Trophoblast cell (in vitro differentiated cells and primary cell): ENCODE data around the gene LGALS8.

Experiments used
- DNase-seq, 2 donors: peaks; one replicate each; pipeline ENCODE4 v3.0.0-alpha.2; 2016
- H2AFZ ChIP-seq: 2 replicates; pipeline ENCODE4 v1.6.1; 2013; ENCODE audit warnings: low read length, moderate library complexity, mild to moderate bottlenecking; ENCODE audit not compliant: insufficient read depth, poor library complexity
- H2AK5ac ChIP-seq: 2 replicates; pipeline ENCODE4 v1.6.1; 2013; ENCODE audit warnings: mild to moderate bottlenecking, low read length
- H2BK120ac ChIP-seq: 2 replicates; pipeline ENCODE4 v1.6.1; 2013; ENCODE audit warnings: low read length, mild to moderate bottlenecking, moderate library complexity; ENCODE audit not compliant: insufficient read depth, poor library complexity
- H2BK12ac ChIP-seq: 2 replicates; pipeline ENCODE4 v1.6.1; 2013; ENCODE audit warnings: mild to moderate bottlenecking, low read length, moderate library complexity
- H2BK5ac ChIP-seq: 2 replicates; pipeline ENCODE4 v1.6.1; 2013; ENCODE audit warnings: low read length, low read depth, moderate library complexity, mild to moderate bottlenecking; ENCODE audit not compliant: poor library complexity
- H3K14ac ChIP-seq: 2 replicates; pipeline ENCODE4 v1.6.1; 2013; ENCODE audit warnings: mild to moderate bottlenecking, low read length
- H3K18ac ChIP-seq: 2 replicates; pipeline ENCODE4 v1.6.1; 2013; ENCODE audit warnings: mild to moderate bottlenecking, low read length
- H3K23ac ChIP-seq: 2 replicates; pipeline ENCODE4 v1.6.1; 2013; ENCODE audit warnings: low read length
- H3K27ac ChIP-seq: 2 replicates; pipeline ENCODE4 v1.5.1; 2013; ENCODE audit warnings: low read depth, mild to moderate bottlenecking, inconsistent platforms, low read length, moderate library complexity
- H3K27me3 ChIP-seq: 2 replicates; pipeline ENCODE4 v1.6.1; 2013; ENCODE audit warnings: inconsistent platforms, mild to moderate bottlenecking, low read length, moderate library complexity; ENCODE audit not compliant: insufficient read depth
- H3K36me3 ChIP-seq, 2 experiments: 1 replicate in 1 of 2; 2 replicates in 1 of 2; pipeline ENCODE4 v1.6.1; 2013; ENCODE audit warnings: low read length in 2 of 2, mild to moderate bottlenecking in 2 of 2, moderate library complexity in 1 of 2; ENCODE audit not compliant: insufficient read depth in 2 of 2, control insufficient read depth in 1 of 2
- H3K4ac ChIP-seq: 2 replicates; pipeline ENCODE4 v1.6.1; 2013; ENCODE audit warnings: low read depth, mild to moderate bottlenecking, low read length, moderate library complexity
- H3K4me1 ChIP-seq, 2 experiments: 1 replicate in 1 of 2; 2 replicates in 1 of 2; pipeline ENCODE4 v1.6.1; 2013; ENCODE audit warnings: low read length in 2 of 2, mild to moderate bottlenecking in 2 of 2, moderate library complexity in 1 of 2; ENCODE audit not compliant: insufficient read depth in 2 of 2, control insufficient read depth in 1 of 2
- H3K4me2 ChIP-seq: 2 replicates; pipeline ENCODE4 v1.6.1; 2013; ENCODE audit warnings: inconsistent platforms, mild to moderate bottlenecking, low read length, moderate library complexity
- H3K4me3 ChIP-seq: 2 replicates; pipeline ENCODE4 v1.5.1; 2013; ENCODE audit warnings: mild to moderate bottlenecking, low read depth, low read length, inconsistent platforms
- H3K79me1 ChIP-seq: one replicate; pipeline ENCODE4 v1.6.1; 2013; ENCODE audit warnings: low read length
- H3K79me2 ChIP-seq: 2 replicates; pipeline ENCODE4 v1.6.1; 2013; ENCODE audit warnings: low read length, mild to moderate bottlenecking; ENCODE audit not compliant: control insufficient read depth, insufficient read depth, poor library complexity
- H3K9ac ChIP-seq: 2 replicates; pipeline ENCODE4 v1.6.1; 2013; ENCODE audit warnings: mild to moderate bottlenecking, low read length
- H3K9me3 ChIP-seq: 2 replicates; pipeline ENCODE4 v1.6.1; 2013; ENCODE audit warnings: low read depth, mild to moderate bottlenecking, control low read depth, inconsistent platforms, low read length; ENCODE audit not compliant: insufficient read depth
- H4K12ac ChIP-seq: 2 replicates; pipeline ENCODE4 v1.6.1; 2013; ENCODE audit warnings: low read depth, mild to moderate bottlenecking, low read length, moderate library complexity
- H4K8ac ChIP-seq: 2 replicates; pipeline ENCODE4 v1.6.1; 2013; ENCODE audit warnings: low read depth, mild to moderate bottlenecking, low read length, moderate library complexity
- H4K91ac ChIP-seq: one replicate; pipeline ENCODE4 v1.6.1; 2013; ENCODE audit warnings: low read depth, mild to moderate bottlenecking, low read length, moderate library complexity
- WGBS: extraction: QIAGEN DNeasy Blood & Tissue Kit; methylation state at CpG from one replicate; pipeline ENCODE4 v1.1.7; 2013; ENCODE audit warnings: missing lambda C conversion rate; ENCODE audit not compliant: insufficient read length, insufficient coverage; ENCODE audit errors: extremely low coverage; 5-methylcytosine and 5-hydroxymethylcytosine counted together

Gene LGALS8

DNA sequence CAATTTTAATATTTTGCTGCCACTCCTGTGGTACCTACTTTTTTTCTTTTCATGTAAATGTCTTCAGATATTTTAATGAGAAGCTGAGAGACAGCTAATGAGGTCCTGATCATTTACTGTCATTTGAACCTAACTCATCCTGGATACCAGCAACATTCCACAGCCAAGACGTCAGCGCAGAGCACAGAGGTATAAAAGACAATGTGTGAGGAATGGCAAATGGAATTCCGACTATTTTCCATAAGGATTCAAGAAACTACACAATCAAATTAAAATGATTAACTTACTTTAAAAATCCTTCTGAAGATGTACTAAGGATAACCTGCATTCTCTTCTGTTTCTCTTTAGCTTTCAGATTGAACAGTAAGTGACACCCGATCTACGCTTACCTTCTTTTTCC, 41.7 kb downstream of the LGALS8 start:
- Histone ChIP-seq H2AK5ac (no peak overlapping the region), H3K4me1 (peaks cover 5% of the 10 kb centered on the region in 2 experiments), H3K9ac (no peak overlapping the region), H3K27me3 (no peaks in the 10 kb centered on the region), H2BK120ac (no peak overlapping the region), H3K23ac (no peak overlapping the region), H4K91ac (no peak overlapping the region), H4K12ac (no peak overlapping the region), H3K4ac (no peak overlapping the region), H3K4me2 (peak overlapping the region; percentile 13), H3K27ac (no peak overlapping the region), H3K79me1 (no peaks in the 10 kb centered on the region), H3K14ac (no peak overlapping the region), H3K9me3 (no peaks in the 10 kb centered on the region), H4K8ac (no peak overlapping the region), H2BK12ac (no peak overlapping the region), H3K36me3 (peaks cover 8 to 19% of the 10 kb centered on the region in 2 experiments), H2BK5ac (no peak overlapping the region), H3K4me3 (no peak overlapping the region), H3K18ac (no peak overlapping the region), H2AFZ (no peak overlapping the region), H3K79me2 (no peaks in the 10 kb centered on the region)
- peak; percentile 47 to 86 for DNase-seq
- WGBS: no CpG with 5 or more reads among the region's 5 CpGs

DNA sequence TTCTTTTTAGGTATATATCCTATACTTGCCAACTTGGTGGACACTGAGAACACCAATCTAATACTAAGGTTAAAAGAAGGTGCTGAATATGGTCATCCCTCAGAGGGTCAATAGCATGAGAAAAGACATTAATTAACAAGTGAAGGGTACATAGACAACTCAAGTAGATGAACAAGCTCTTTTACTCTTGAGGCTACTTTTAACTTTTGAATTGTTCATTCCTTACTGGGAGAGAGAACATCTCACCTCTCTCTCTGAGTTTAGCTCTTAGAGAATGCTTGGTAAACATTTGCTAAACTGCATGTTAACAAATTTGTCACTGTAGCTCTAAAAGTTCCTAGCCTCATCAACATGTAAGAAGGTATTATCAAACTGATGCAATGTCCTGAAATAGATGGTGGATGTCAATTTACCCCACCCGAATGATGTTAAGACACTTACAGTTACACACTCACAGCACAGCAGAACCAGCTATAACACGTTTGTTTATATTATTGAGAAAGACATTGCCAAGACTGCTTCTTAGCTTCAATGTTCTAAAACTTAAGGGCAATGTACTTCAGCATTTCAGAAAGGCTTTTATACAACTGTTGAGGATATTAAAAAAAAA, 44.6 kb downstream of the LGALS8 start:
- Histone ChIP-seq H3K14ac (no peak overlapping the region), H3K27ac (no peak overlapping the region), H2BK5ac (no peak overlapping the region), H3K9ac (no peak overlapping the region), H3K27me3 (no peaks in the 10 kb centered on the region), H2AFZ (no peak overlapping the region), H2BK120ac (no peak overlapping the region), H3K4me2 (no peak overlapping the region), H3K4me1 (peaks cover 5% of the 10 kb centered on the region in 2 experiments), H3K79me2 (no peaks in the 10 kb centered on the region), H2BK12ac (no peak overlapping the region), H2AK5ac (no peak overlapping the region), H3K18ac (no peak overlapping the region), H3K4ac (no peak overlapping the region), H3K4me3 (no peak overlapping the region), H4K8ac (no peak overlapping the region), H3K36me3 (peaks cover 8 to 30% of the 10 kb centered on the region in 2 experiments), H3K79me1 (no peaks in the 10 kb centered on the region), H4K12ac (no peak overlapping the region), H3K23ac (no peak overlapping the region), H4K91ac (no peak overlapping the region), H3K9me3 (no peaks in the 10 kb centered on the region)
- DNase-seq: no peak
- WGBS: no CpG with 5 or more reads among the region's 2 CpGs

DNA sequence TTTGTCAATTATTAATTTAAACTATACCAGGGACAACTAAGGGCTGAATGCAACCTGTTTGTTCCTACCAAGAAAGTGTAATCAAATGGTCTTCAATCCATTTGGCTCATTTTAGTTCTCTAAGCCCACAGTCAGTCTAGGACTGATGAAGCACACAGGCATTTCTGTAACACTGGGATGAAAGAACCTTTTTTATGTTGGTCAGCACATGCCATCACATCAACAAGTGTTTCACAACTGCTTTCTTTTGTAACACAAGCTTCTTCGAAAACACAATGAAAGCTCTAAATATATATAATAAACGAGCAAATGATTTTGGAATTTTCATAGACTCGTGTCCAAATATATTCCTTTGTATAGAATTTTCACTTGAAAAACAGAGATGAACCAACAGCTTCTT, 51.7 kb downstream of the LGALS8 start:
- Histone ChIP-seq H2BK12ac (no peak overlapping the region), H3K79me1 (no peaks in the 10 kb centered on the region), H3K4me3 (no peak overlapping the region), H3K9ac (no peak overlapping the region), H2AFZ (no peak overlapping the region), H2BK120ac (no peak overlapping the region), H4K8ac (no peak overlapping the region), H3K23ac (no peak overlapping the region), H3K27ac (no peak overlapping the region), H3K9me3 (no peaks in the 10 kb centered on the region), H3K36me3 (peaks cover 2 to 22% of the 10 kb centered on the region in 2 experiments), H3K27me3 (no peaks in the 10 kb centered on the region), H3K4ac (no peak overlapping the region), H2BK5ac (no peak overlapping the region), H4K91ac (no peak overlapping the region), H4K12ac (no peak overlapping the region), H3K18ac (no peak overlapping the region), H3K4me2 (no peak overlapping the region), H2AK5ac (no peak overlapping the region), H3K14ac (no peak overlapping the region), H3K79me2 (no peaks in the 10 kb centered on the region), H3K4me1 (no peaks in the 10 kb centered on the region)
- WGBS: no CpG with 5 or more reads among the region's 3 CpGs
- peak; percentile 18 to 71 for DNase-seq

DNA sequence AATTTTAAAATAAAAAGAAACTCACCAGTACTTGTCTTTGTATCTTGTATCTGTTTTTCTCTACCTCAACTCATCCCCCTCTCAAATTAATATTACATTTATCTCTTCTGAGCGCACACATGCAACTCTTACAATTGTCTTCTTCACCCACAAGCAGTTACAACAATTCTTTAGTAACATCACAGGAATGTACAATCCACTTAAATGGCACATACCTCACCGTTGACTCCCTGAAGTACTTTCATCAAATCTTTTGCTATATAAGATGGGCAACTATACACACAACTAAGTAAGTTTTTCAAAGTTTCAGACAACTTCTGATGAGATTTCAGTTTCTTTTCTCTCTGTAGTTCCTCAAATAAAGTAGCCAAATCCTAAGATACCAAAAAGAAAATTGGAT, 52.2 kb downstream of the LGALS8 start:
- no peaks in the 10 kb centered on the region for H3K27me3 ChIP-seq
- H2AK5ac ChIP-seq: no peak overlapping the region
- WGBS: no CpG with 5 or more reads among the region's 2 CpGs

More for the DNA sequence above, 52.2 kb downstream of the LGALS8 start:
- Histone ChIP-seq H4K8ac (no peak overlapping the region), H2BK12ac (no peak overlapping the region), H3K23ac (no peak overlapping the region), H3K4me2 (no peak overlapping the region), H2BK5ac (no peak overlapping the region), H4K91ac (no peak overlapping the region), H3K4me3 (no peak overlapping the region), H3K9me3 (no peaks in the 10 kb centered on the region), H3K14ac (no peak overlapping the region), H4K12ac (no peak overlapping the region), H2AFZ (no peak overlapping the region), H3K27ac (no peak overlapping the region), H3K36me3 (peaks cover 3 to 22% of the 10 kb centered on the region in 2 experiments), H3K18ac (no peak overlapping the region), H3K79me2 (no peaks in the 10 kb centered on the region), H3K79me1 (no peaks in the 10 kb centered on the region), H2BK120ac (no peak overlapping the region), H3K9ac (no peak overlapping the region), H3K4me1 (no peaks in the 10 kb centered on the region), H3K4ac (no peak overlapping the region)
- DNase-seq: peak in 1 of 2 donors; percentile 67
